Activated CD4-positive, alpha-beta T cell treated with anti-CD3 and anti-CD28 coated beads, Interleukin-2, amount 50 U/mL, for 24 hours (primary cell): ENCODE data around the gene IL17RD.

Experiments
- DNase-seq, 2 donors: peaks; one replicate each; pipeline ENCODE4 v3.0.0-alpha.2; 2020; ENCODE audit warnings: low read depth in 1 of 2, low spot score in 1 of 2

The IL17RD gene

DNA sequence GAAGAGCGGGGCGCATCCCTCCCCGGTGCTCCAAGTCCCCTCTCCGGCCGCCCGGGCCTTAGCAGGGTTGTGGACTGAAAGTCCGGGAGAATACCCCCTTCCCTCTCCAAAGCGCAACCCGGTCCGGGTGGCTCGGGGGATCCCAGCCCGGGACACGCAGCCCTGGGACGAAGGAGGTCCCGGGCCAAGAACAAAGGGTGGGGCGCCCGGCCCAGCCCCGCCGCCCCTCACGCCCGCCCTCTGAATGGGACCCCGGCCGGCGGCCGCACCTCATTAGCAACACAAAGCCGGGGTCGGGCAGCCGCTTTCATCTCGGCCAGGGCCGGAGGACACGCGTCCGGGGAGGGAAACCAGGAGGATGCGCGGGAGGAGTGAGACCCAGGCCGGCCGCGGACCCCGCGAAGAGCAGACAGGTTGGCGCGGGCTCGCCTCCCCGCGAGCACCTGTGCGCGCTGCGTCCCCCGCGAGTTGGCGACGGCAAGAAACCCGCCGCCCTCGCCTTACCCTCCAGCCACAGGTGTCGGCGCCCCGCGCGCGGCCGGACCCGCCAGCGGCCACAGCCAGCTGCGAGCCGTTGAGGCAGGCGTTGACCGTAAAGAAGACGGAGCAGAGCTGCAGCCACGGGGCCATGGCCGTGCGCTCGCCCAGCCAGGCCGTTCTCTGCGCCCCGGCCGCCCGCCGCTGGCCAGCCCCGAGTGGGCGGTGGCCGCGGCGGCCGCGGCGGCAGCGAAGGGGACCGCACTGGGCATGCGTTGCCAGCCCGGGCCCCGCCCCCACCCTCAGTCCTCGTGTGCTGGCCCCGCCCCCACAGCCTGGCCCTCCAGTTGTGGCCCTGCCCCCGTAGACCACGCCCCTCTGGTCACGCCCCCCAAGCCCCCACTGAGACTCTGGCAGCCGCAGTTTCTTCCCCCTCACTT lies at the start of gene IL17RD:
IL17RD (minus strand) TSS at position 697 of the 917 bp plus-strand sequence; CDS start at position 630, 67 bp downstream.
- peak in 1 of 2 donors; percentile 33 for DNase-seq

DNA sequence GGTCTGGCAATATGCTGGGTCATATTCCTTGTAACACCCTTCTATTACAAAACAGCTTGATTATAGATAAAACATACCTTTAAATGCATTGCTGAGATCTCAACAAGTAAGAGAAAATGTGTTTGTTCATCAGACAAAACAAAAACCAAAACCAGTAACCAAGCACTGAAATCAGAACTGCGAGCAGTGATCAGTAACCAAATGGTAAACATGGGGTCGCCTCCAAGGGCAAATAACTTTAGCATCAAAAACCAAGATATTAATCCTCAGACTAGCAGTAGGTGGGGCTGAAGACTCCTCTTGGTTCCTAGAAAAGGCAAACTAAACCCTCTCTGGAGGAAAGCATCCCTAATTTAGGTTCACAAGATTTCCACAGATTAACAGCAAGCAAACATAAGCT lies 41.3 kb upstream of the IL17RD start:
- no peak for DNase-seq

GRCh38 chr3:57199895-57200297 lies 34.7 kb upstream of the IL17RD start, which contains the start of gene HESX1:
HESX1 (minus strand) TSS chr3:57199978; CDS start chr3:57199918, 60 bp downstream.
- DNase-seq = no peak

DNA sequence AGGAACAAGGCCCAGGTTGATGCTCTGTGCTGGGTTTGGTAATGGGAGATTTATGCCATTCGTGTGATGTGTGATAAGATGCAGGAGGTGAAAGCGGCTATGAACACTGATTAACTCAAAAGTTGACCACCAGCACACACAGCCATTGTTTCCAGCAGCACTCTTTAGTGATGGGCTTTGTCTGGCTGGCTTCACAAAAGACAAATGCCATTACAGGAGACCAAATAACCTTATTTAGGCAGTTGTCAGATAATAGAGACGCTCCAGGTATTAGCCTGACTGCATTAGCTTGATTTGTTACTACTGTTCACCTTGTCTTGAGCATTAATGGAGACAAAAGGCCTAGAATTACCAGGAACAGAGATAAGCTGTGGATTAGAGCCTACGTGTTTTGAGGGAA lies 29.5 kb upstream of the IL17RD start:
- no peak for DNase-seq

- DNase-seq = no peak
Observed at GRCh38 chr3:57192028-57192427, 26.9 kb upstream of the IL17RD start.

- no peak for DNase-seq
Observed at GRCh38 chr3:57184526-57184925, 19.4 kb upstream of the IL17RD start.

DNA sequence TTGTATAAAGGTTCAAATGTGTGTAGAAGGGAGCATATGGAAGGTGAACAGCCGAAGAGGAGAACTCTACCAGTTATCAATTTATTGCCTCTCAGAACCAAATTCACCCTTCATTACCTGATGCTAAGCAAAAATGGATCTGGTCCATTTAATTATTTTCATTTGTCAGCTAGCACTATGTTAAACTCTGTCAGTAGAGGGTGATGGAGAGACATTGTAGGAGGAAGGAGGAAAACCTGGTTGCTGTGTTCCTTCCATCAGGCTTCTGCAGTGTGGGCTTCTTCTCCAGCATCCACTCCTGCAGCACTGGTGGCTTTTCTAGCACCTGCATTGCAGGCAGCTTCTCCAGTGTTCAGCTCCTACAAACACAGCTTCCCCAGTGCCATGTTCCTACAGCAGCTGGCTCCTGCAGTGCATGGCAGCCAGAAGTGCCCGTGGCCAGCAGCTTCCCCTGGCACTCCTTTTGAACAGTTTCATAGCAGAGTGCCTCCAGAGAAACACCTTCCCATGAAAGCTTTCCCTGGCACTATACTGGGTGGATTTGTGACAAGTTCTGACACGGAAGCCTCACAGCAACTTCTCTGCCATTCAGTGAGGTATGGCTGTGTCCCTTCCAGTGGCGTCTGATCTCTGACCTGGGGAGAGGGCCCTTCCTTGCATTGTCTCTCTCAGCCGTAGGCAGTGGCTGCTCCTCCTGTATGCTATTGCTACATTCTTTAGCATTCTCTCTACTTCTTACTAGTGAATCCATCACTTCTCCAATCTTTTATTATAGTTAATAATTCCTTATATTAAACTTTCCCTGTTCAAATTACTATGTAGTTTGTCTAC lies 14.6 kb upstream of the IL17RD start:
- DNase-seq = no peak

GRCh38 chr3:57176045-57176444 lies 10.9 kb upstream of the IL17RD start:
- DNase-seq = no peak

- DNase-seq = no peak
Observed at GRCh38 chr3:57173687-57174086, 8.5 kb upstream of the IL17RD start.

- DNase-seq = no peak
Observed at GRCh38 chr3:57170946-57171345, 5.8 kb upstream of the IL17RD start.

GRCh38 chr3:57169872-57170623 lies 4.9 kb upstream of the IL17RD start:
- peak; percentile 26 to 29 for DNase-seq

DNA sequence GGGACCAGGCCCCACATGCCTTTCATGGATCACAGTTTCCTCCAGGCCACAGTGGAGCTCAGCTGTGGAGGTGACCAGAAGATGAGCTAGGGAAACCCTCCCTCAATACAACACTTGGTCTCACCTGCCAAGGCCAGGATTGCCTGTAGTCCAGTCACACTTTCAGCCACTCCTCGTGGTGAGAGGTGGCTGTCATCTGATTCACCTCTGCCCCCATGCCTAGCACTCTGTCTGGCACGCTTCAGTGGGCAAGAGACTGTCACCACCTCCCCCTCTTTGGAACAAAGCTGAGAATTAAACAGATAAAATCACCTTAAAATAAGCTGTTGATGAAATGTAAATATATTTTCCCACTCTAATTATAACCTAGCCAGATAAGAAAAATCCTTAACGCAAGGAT lies 4.0 kb upstream of the IL17RD start:
- DNase-seq = no peak

DNA sequence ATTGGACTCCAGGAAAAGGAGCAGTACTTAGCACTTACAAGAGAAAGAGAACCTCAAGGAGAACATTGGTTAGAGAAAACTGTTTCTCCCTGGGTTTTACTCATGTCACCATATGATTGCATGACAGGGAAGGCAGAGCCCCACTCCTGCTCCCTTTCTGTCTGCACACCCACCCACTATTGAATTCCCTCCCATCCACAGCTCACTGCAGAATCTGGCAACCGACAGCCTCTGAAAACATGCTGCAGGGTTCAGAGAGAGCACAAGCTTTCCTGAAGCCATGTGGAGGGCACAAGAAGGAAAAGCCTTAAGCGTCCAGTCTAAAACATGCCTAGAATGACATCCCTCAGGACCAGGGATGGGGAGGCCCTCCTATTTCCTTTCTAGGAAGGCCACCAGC lies 3.0 kb upstream of the IL17RD start:
- DNase-seq = no peak

DNA sequence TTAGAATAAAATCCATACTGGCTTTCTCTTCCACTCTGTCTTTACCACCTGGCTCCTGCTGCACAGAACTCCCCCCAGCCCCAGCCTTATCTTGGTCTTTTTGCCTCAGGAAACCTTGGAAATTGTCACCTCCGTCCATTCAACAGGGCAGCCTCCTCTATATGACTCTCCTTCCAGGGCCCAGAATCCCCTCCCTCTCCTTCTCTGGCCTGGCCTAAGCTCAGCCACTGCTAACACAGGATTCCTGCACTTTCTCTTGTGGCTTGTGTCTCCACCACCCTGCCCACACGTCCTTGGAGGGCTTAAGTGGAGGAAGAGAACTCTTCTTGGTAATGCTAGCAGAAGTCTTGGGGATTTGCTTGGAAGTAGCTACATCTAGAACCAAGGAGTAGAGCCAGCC lies 1.5 kb upstream of the IL17RD start:
- DNase-seq = no peak

- no peak for DNase-seq
Observed at GRCh38 chr3:57165641-57166040, 488 bp upstream of the IL17RD start.

DNA sequence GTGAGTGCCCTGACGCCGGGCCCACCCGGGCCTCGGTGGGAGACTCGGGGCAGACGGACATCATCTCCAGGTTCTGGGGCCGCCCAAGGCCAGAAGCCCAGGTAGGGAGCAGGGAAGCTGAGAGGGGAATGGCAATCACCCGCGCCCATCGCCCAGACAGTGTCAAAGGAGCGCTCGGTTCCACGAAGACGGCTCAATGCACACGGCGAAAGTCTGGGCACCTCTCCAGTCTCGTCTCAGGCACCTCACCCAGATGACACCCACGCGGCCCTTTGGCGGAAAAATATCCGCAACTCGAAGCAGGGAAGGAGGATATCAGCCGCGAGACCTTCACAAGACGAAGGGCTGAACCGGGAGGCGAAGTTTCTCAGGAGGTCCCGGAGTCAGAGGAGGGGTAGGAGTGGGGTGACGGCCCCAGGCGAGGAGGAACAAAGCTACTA lies 916 bp downstream of the IL17RD start:
- DNase-seq = no peak

DNA sequence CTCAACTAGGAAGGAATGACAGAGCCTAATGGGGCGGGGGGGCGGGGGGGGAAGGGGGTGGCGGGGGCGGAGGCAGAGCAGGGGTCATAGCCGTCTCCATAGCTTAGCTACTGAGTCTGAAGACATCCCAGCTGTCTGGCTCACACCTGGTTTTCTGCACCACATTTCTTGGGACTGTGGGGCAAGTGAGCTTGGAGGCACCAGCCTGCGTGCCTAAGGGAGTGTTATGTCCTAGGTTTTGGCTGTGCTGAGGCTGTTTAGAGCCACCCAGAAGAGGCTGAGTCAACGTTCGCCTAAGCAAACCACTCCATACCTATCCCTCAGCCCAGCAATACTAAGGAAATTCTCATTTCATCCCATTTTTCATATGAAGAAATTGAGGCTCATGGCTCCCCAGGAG lies 1.4 kb downstream of the IL17RD start:
- DNase-seq = no peak

DNA sequence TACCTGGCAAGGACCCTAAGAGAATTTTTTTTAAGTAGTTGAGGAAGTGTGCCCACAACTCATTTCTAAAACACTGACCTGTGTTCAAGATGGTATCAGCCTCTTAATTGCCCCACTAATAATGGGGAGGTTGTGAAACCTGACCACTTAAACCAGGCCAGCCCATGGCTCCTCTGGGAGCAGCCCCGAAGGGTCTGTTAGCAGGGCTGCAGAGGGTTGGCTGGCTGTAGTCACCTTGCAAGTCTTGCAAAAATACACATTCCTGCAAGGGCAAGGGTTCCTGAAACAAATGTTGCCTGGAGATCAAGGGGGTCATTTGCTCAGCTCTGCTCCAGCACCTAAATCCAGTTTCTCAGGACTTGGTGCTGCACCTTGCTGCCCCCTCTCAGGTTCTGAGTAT lies 3.2 kb downstream of the IL17RD start:
- DNase-seq = no peak

DNA sequence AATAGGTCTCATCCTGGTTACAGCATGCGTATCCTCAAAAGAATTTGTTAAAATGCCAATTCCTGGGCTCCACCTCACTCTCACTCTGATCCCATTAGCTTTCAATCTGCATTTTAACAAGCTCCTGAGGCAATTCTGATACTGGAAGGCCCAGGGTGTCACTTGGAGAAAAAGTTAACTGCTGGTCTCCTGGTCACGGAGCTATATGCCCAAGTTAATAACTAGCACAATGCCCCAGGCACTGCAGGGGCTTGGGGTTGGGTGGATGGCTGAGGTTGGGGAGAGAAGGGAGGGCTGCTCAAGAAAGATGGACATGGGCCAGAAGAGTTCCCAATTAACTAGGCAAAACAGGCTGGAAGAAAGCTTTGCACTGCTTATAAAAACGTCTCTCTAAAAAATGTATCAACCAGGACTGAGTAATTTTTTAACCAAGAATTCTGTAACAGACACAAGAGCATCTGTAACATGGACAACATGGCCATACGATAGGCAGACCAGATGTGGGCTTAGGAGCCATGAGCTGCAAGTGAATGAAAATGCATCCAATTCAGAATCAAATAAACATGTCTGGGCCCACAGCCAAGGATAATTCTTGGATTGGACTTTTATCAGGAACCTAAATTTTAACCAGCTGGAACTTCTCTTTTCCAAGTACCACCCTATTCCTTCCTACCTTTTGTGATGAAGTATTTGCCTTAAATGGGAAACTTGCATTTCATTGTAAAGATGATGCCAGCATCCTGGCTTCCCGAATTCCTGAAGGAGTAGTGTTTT lies 4.2 kb downstream of the IL17RD start:
- no peak for DNase-seq

DNA sequence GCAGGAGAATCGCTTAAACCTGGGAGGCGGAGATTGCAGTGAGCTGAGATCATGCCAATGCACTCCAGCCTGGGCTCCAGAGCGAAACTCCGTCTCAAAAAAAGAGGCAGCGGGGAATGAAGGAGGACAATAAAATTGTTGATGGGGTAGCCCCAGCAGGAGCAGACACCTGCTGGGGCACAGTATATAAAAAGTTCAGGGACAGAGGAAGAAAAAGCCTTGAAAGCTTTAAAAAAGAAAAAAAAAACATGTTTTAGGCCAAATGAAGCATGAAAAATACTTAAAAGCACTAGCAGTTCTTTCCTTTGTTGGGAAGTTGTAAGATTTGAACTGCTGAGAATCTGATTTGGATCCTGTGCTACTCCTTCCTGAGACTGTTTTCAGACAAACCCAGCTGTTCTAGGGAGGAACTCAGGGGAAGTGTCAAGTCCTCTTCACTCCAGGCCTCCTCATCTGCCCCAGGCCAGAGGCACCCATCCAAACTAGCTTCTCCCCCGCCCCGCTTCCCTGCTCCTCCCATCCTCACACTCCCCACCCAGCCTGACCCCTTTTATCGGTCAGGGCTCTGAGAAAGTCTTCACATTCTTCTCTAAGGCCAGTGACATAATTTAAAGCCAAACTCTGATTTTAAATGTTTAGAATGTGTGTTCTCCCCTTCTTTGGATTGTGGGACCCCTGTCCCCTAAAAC lies 4.9 kb downstream of the IL17RD start:
- no peak for DNase-seq
